SK-N-SH (cell line): Measurements from ENCODE around the gene EPM2A.

Source experiments
- CHD2 ChIP-seq: fragments of 150-350 bp; IDR thresholded peaks from 2 replicates; pipeline ENCODE4 v1.6.1; 2018; ENCODE audit warnings: low read length; ENCODE audit not compliant: partially characterized antibody
- GATA2 ChIP-seq: sonication (generic); formaldehyde crosslinking; IDR thresholded peaks from 2 replicates; pipeline ENCODE4 v1.5.0; 2020; ENCODE audit warnings: mild to moderate bottlenecking, missing genetic modification reagents
- JUND ChIP-seq: IDR thresholded peaks from 2 replicates; pipeline ENCODE4 v1.4.0; 2012
- NFIC ChIP-seq: IDR thresholded peaks from 2 replicates; pipeline ENCODE4 v1.4.0; 2012; ENCODE audit warnings: borderline replicate concordance
- RCOR1 ChIP-seq: fragments of 150-350 bp; IDR thresholded peaks from 2 replicates; pipeline ENCODE4 v1.6.1; 2017; ENCODE audit warnings: antibody characterized with exemption, low read length
- TAF1 ChIP-seq: IDR thresholded peaks from 2 replicates; pipeline ENCODE4 v1.6.1; 2012; ENCODE audit warnings: low read depth, mild to moderate bottlenecking, low read length, moderate library complexity, borderline replicate concordance
- TF ChIP-seq, protein P1 (sequence below): IDR thresholded peaks from 2 replicates; pipeline ENCODE4 v1.4.0; 2012; ENCODE audit warnings: low read depth, borderline replicate concordance
- TF ChIP-seq, protein P2 (sequence below): fragments of 200-600 bp; sonication (generic); IDR thresholded peaks from 2 replicates; pipeline ENCODE4 v1.6.1; 2017; ENCODE audit warnings: antibody characterized with exemption, mild to moderate bottlenecking, moderate library complexity
- TF ChIP-seq, protein P3 (sequence below): IDR thresholded peaks from 2 replicates; pipeline ENCODE4 v1.6.1; 2012; ENCODE audit warnings: mild to moderate bottlenecking, low read depth, low read length, moderate library complexity
- TF ChIP-seq, protein P4 (sequence below): fragments of 150-350 bp; IDR thresholded peaks from 2 replicates; pipeline ENCODE4 v1.6.1; 2017; ENCODE audit warnings: antibody characterized with exemption, low read length, low read depth, borderline replicate concordance
- TF ChIP-seq, protein P5 (sequence below): IDR thresholded peaks from 2 replicates; pipeline ENCODE4 v1.4.0; 2012; ENCODE audit warnings: low read depth
- TF ChIP-seq, protein P6 (sequence below): IDR thresholded peaks from 2 replicates; pipeline ENCODE4 v1.4.0; 2012; ENCODE audit warnings: low read depth, borderline replicate concordance

DNA sequence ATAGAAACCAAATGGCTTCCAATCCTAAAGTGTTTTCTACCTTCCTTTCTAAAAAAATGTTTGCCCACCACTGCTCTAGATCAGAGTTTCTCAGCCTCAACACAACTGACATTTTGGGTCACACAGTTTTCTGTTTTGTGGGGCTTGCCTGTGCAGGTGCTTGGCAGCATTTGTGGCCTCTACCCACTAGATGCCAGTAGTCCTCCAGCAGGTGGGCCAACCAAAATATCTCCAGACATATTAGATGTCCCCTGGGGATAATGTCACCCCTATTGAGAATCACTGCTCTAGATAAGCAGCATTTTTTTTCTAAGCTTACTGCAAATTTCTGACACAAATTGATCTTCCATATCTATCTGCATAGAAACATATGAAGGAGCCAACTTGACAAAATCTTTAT, 26.3 kb upstream of the EPM2A start:
- TF ChIP-seq, protein P1, sequence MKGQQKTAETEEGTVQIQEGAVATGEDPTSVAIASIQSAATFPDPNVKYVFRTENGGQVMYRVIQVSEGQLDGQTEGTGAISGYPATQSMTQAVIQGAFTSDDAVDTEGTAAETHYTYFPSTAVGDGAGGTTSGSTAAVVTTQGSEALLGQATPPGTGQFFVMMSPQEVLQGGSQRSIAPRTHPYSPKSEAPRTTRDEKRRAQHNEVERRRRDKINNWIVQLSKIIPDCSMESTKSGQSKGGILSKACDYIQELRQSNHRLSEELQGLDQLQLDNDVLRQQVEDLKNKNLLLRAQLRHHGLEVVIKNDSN: no peak
- no peak for TF ChIP-seq TAF1
- TF ChIP-seq, protein P2, sequence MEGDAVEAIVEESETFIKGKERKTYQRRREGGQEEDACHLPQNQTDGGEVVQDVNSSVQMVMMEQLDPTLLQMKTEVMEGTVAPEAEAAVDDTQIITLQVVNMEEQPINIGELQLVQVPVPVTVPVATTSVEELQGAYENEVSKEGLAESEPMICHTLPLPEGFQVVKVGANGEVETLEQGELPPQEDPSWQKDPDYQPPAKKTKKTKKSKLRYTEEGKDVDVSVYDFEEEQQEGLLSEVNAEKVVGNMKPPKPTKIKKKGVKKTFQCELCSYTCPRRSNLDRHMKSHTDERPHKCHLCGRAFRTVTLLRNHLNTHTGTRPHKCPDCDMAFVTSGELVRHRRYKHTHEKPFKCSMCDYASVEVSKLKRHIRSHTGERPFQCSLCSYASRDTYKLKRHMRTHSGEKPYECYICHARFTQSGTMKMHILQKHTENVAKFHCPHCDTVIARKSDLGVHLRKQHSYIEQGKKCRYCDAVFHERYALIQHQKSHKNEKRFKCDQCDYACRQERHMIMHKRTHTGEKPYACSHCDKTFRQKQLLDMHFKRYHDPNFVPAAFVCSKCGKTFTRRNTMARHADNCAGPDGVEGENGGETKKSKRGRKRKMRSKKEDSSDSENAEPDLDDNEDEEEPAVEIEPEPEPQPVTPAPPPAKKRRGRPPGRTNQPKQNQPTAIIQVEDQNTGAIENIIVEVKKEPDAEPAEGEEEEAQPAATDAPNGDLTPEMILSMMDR: no peak
- TF ChIP-seq CHD2: no peak
- TF ChIP-seq, protein P3, sequence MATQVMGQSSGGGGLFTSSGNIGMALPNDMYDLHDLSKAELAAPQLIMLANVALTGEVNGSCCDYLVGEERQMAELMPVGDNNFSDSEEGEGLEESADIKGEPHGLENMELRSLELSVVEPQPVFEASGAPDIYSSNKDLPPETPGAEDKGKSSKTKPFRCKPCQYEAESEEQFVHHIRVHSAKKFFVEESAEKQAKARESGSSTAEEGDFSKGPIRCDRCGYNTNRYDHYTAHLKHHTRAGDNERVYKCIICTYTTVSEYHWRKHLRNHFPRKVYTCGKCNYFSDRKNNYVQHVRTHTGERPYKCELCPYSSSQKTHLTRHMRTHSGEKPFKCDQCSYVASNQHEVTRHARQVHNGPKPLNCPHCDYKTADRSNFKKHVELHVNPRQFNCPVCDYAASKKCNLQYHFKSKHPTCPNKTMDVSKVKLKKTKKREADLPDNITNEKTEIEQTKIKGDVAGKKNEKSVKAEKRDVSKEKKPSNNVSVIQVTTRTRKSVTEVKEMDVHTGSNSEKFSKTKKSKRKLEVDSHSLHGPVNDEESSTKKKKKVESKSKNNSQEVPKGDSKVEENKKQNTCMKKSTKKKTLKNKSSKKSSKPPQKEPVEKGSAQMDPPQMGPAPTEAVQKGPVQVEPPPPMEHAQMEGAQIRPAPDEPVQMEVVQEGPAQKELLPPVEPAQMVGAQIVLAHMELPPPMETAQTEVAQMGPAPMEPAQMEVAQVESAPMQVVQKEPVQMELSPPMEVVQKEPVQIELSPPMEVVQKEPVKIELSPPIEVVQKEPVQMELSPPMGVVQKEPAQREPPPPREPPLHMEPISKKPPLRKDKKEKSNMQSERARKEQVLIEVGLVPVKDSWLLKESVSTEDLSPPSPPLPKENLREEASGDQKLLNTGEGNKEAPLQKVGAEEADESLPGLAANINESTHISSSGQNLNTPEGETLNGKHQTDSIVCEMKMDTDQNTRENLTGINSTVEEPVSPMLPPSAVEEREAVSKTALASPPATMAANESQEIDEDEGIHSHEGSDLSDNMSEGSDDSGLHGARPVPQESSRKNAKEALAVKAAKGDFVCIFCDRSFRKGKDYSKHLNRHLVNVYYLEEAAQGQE: no peak
- TF ChIP-seq RCOR1: no peak
- TF ChIP-seq GATA2 (CRISPR knock-in tag): no peak
- TF ChIP-seq, protein P4, sequence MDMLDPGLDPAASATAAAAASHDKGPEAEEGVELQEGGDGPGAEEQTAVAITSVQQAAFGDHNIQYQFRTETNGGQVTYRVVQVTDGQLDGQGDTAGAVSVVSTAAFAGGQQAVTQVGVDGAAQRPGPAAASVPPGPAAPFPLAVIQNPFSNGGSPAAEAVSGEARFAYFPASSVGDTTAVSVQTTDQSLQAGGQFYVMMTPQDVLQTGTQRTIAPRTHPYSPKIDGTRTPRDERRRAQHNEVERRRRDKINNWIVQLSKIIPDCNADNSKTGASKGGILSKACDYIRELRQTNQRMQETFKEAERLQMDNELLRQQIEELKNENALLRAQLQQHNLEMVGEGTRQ: no peak
- TF ChIP-seq, protein P5, sequence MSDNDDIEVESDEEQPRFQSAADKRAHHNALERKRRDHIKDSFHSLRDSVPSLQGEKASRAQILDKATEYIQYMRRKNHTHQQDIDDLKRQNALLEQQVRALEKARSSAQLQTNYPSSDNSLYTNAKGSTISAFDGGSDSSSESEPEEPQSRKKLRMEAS: no peak
- no peak for TF ChIP-seq JUND
- TF ChIP-seq, protein P6, sequence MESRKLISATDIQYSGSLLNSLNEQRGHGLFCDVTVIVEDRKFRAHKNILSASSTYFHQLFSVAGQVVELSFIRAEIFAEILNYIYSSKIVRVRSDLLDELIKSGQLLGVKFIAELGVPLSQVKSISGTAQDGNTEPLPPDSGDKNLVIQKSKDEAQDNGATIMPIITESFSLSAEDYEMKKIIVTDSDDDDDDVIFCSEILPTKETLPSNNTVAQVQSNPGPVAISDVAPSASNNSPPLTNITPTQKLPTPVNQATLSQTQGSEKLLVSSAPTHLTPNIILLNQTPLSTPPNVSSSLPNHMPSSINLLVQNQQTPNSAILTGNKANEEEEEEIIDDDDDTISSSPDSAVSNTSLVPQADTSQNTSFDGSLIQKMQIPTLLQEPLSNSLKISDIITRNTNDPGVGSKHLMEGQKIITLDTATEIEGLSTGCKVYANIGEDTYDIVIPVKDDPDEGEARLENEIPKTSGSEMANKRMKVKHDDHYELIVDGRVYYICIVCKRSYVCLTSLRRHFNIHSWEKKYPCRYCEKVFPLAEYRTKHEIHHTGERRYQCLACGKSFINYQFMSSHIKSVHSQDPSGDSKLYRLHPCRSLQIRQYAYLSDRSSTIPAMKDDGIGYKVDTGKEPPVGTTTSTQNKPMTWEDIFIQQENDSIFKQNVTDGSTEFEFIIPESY: no peak
- TF ChIP-seq NFIC: no peak
